Brain microvascular endothelial cell (primary cell): ENCODE measurements around the gene FAM199X.

ENCODE experiments used
- DNase-seq: peaks from one replicate; pipeline ENCODE4 v3.0.0-alpha.2; 2020
- H3K27ac ChIP-seq: fragments of 250-450 bp; sonication (Bioruptor Pico); 2 replicates; pipeline ENCODE4 v1.5.1; 2020; ENCODE audit warnings: mild to moderate bottlenecking, moderate library complexity
- H3K27me3 ChIP-seq: fragments of 250-450 bp; sonication (Bioruptor Pico); replicated peaks from 2 replicates; pipeline ENCODE4 v1.5.1; 2020; ENCODE audit warnings: mild to moderate bottlenecking
- H3K36me3 ChIP-seq: fragments of 250-450 bp; sonication (Bioruptor Pico); replicated peaks from 2 replicates; pipeline ENCODE4 v1.5.1; 2020; ENCODE audit warnings: mild to moderate bottlenecking
- H3K4me3 ChIP-seq: 2 replicates; pipeline ENCODE4 v1.5.1; 2011; ENCODE audit warnings: low read depth, mild to moderate bottlenecking, control low read depth, low read length, moderate library complexity
- in situ Hi-C: cut with HindIII; loops from 2 replicates; pipeline ENCODE4 v1.10.0; 2017; ENCODE audit warnings: low sequenced_read_pairs, low pct_ligation_motif_present
- TF ChIP-seq, protein P1 (sequence below): IDR thresholded peaks from 2 replicates; pipeline ENCODE4 v1.5.1; 2011; ENCODE audit warnings: low read depth, mild to moderate bottlenecking, moderate library complexity, low read length, control low read depth, inconsistent platforms; ENCODE audit errors: missing control alignments

FAM199X gene

DNA sequence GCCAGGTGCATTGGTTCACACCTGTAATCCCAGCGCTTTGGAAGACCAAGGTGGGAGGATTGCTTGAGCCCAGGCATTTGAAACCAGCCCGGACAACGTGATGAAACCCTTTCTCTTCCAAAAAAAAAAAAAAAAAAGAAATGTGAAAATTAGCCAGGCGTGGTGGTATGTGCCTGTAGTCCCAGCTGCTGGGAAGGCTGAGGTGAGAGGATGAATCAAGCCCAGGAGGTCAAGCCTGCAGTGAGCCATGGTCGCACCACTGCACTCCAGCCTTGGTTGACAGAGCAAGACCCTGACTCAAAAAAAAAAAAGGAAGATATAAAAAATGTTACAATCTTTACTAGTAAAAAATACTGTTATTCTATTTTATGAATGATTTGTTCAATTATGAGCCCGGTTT lies 5.9 kb downstream of the FAM199X start:
- Histone ChIP-seq H3K4me3 (no peak overlapping the region), H3K27me3 (no peaks in the 10 kb centered on the region), H3K27ac (no peak overlapping the region), H3K36me3 (no peaks in the 10 kb centered on the region)
- no peak for DNase-seq
- TF ChIP-seq, protein P1, sequence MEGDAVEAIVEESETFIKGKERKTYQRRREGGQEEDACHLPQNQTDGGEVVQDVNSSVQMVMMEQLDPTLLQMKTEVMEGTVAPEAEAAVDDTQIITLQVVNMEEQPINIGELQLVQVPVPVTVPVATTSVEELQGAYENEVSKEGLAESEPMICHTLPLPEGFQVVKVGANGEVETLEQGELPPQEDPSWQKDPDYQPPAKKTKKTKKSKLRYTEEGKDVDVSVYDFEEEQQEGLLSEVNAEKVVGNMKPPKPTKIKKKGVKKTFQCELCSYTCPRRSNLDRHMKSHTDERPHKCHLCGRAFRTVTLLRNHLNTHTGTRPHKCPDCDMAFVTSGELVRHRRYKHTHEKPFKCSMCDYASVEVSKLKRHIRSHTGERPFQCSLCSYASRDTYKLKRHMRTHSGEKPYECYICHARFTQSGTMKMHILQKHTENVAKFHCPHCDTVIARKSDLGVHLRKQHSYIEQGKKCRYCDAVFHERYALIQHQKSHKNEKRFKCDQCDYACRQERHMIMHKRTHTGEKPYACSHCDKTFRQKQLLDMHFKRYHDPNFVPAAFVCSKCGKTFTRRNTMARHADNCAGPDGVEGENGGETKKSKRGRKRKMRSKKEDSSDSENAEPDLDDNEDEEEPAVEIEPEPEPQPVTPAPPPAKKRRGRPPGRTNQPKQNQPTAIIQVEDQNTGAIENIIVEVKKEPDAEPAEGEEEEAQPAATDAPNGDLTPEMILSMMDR = no peak
- in situ Hi-C loops = no loop called here

DNA sequence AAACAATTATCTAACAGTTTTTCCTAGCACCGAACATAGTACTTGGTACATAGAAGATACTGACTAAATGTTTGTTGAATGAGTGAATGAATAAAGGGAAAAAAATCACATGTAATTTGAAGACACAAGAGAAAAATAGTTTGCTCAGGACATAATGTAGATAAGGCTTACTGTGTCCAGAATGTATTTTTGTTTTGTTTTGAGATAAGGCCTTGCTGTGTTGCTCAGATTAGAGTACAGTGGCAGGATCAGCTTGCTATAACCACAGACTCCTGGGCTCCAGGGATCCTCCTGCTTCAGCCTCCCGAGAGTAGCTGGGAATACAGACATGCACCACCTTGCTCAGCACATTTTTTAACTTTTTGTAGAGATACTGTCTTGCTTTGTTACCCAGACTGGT lies 6.5 kb downstream of the FAM199X start:
- Histone ChIP-seq H3K36me3 (no peaks in the 10 kb centered on the region), H3K27ac (no peak overlapping the region), H3K27me3 (no peaks in the 10 kb centered on the region), H3K4me3 (no peak overlapping the region)
- peak; percentile 22 for DNase-seq
- TF ChIP-seq, protein P1 = no peak
- in situ Hi-C loops = no loop called here

DNA sequence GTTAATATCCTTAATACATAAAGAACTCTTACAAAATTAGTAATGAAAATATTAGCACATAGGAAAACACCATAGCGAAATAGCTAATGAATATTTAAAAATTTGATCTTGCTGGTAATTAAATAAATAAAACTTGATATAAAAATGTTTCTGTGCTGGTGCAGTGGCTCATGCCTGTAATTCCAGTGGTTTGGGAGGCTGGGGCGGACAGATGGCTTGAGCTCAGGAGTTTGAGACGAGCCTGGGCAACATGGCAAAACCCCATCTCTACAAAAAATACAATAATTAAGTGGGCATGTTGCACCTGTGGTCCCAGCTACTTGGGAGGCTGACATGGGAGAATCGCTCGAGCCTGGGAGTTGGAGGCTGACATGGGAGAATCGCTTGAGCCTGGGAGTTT lies 7.6 kb downstream of the FAM199X start:
- no peak for DNase-seq
- TF ChIP-seq, protein P1 = no peak
- H3K4me3 ChIP-seq = no peak overlapping the region
- in situ Hi-C loops = no loop called here
- no peaks in the 10 kb centered on the region for H3K36me3 ChIP-seq
- no peaks in the 10 kb centered on the region for H3K27me3 ChIP-seq
- no peak overlapping the region for H3K27ac ChIP-seq

DNA sequence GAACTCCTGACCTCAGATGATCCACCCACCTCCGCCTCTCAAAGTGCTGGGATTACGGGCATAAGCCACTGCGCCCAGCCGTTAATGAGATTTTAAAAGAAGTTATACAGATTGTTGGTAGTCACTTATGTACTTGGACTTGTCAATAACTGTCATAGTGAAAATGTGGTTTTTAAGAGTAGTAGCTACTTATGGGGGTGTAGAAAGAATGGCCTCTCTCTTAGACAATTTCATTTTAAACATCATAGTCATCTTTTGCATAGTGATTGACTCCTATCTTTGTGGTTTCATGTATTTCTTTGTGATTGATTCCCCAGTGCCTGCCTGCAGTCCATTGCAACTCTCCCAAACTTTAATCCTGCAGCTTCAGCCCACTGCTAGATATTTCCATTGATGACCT lies 17.4 kb downstream of the FAM199X start:
- in situ Hi-C loops = no loop called here
- Histone ChIP-seq H3K27me3 (no peaks in the 10 kb centered on the region), H3K4me3 (no peak overlapping the region), H3K27ac (no peak overlapping the region), H3K36me3 (peaks cover 2% of the 10 kb centered on the region)
- no peak for DNase-seq
- TF ChIP-seq, protein P1 = no peak

DNA sequence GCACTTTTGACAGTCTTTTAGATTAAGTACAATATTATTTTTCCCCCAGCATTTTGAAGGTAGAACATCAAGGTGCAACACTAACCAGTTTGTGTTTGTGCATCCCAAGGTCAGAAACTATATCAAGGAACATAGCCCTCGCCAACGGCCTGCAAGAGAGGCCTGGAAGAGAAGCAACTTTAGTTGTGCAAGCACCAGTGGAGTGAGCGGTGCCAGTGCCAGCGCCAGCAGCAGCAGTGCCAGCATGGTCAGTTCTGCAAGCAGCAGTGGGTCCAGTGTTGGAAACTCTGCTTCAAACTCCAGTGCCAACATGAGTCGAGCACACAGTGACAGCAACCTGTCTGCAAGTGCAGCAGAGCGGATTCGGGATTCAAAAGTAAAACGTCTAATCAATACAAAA lies 21.7 kb downstream of the FAM199X start:
- TF ChIP-seq, protein P1 = no peak
- H3K27me3 ChIP-seq = no peaks in the 10 kb centered on the region
- H3K27ac ChIP-seq = no peak overlapping the region
- no peak for DNase-seq
- H3K36me3 ChIP-seq = peaks cover 2% of the 10 kb centered on the region
- in situ Hi-C loops = no loop called here
- no peak overlapping the region for H3K4me3 ChIP-seq

DNA sequence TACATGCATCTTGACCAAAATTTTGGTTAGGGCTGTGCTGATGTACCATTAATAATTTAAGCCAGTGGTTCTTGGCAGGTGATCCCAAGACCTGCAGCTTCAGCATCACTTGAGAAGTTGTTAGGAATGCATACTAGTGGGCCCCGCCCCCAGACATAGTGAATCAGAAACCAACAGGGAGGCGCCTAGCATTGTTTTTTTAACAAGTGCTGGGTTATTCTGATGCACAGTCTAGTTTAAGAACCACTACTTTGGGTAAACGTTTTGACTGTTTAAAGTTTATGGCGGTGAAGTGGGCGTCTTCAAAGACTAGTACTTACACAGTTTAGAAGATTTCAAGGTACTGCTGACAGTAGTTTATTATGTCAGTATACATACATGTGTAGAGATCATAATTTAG lies 23.6 kb downstream of the FAM199X start:
- no peaks in the 10 kb centered on the region for H3K27me3 ChIP-seq
- DNase-seq = no peak
- in situ Hi-C loops = no loop called here
- H3K36me3 ChIP-seq = peaks cover 2% of the 10 kb centered on the region
- no peak overlapping the region for H3K4me3 ChIP-seq
- no peak overlapping the region for H3K27ac ChIP-seq
- TF ChIP-seq, protein P1 = no peak
